Nephron (organoid): Measurements from ENCODE around the gene ATP8A2.
A peak's percentile ranks its signal among the peaks of the same experiment; 100 is the strongest.

Source experiments
- H3K27ac Mint-ChIP-seq, 3 experiments: 2 replicates each; pipeline ENCODE4 v1.8.0; 2020; ENCODE audit warnings: mixed read lengths in 3 of 3, mild to moderate bottlenecking in 2 of 3, moderate library complexity in 1 of 3
- H3K27me3 Mint-ChIP-seq: 2 replicates; pipeline ENCODE4 v1.8.0; 2021; ENCODE audit warnings: low read depth, mild to moderate bottlenecking, moderate library complexity, mixed read lengths
- H3K36me3 Mint-ChIP-seq: 2 replicates; pipeline ENCODE4 v1.8.0; 2020; ENCODE audit warnings: low read depth, mixed read lengths
- H3K4me1 Mint-ChIP-seq: 2 replicates; pipeline ENCODE4 v1.8.0; 2020; ENCODE audit warnings: mixed read lengths
- H3K4me3 Mint-ChIP-seq, 3 experiments: 2 replicates each; pipeline ENCODE4 v1.8.0; 2020; ENCODE audit warnings: mild to moderate bottlenecking in 3 of 3, mixed read lengths in 3 of 3, moderate library complexity in 2 of 3
- H3K9me3 Mint-ChIP-seq: 2 replicates; pipeline ENCODE4 v1.8.0; 2020; ENCODE audit warnings: mixed read lengths
- TF ChIP-seq, protein P1 (sequence below), 3 experiments: fragments of 200-600 bp; sonication (generic); IDR thresholded peaks; one replicate each; pipeline ENCODE4 v1.5.0; 2021; ENCODE audit warnings: antibody characterized with exemption in 3 of 3; ENCODE audit not compliant: unreplicated experiment in 3 of 3

The ATP8A2 gene

DNA sequence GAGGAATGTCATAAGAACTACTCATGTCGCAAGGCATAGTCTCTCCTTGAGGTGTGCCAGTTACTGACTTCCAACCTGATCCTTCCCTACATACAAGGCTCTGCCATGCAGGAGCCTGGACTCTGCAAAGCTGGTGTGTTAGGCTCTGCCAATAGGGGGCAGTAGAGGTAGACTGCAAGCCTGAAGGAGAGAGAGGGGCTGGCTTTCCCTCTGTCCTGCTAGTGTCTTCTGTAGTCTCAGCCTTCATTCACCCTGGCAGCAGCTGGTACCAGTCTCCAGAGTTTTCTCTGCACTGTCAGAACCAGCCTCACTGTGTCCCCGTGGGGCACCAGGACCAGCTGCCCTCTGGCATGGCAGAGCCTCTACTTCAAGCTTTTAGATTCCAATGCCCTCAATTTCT lies 665.5 kb downstream of the ATP8A2 start:
- no peak overlapping the region for H3K4me3 Mint-ChIP-seq
- peaks cover 5% of the 10 kb centered on the region for H3K4me1 Mint-ChIP-seq
- TF ChIP-seq, protein P1, sequence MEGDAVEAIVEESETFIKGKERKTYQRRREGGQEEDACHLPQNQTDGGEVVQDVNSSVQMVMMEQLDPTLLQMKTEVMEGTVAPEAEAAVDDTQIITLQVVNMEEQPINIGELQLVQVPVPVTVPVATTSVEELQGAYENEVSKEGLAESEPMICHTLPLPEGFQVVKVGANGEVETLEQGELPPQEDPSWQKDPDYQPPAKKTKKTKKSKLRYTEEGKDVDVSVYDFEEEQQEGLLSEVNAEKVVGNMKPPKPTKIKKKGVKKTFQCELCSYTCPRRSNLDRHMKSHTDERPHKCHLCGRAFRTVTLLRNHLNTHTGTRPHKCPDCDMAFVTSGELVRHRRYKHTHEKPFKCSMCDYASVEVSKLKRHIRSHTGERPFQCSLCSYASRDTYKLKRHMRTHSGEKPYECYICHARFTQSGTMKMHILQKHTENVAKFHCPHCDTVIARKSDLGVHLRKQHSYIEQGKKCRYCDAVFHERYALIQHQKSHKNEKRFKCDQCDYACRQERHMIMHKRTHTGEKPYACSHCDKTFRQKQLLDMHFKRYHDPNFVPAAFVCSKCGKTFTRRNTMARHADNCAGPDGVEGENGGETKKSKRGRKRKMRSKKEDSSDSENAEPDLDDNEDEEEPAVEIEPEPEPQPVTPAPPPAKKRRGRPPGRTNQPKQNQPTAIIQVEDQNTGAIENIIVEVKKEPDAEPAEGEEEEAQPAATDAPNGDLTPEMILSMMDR (IDR thresholded peaks at IDR 0.05; ENCODE audit: unreplicated experiment in 3 of 3), result peak; percentile 16 to 50 (median 21)
- peaks cover 5% of the 10 kb centered on the region for H3K36me3 Mint-ChIP-seq
- no peak overlapping the region for H3K27ac Mint-ChIP-seq
- H3K27me3 Mint-ChIP-seq, result peaks cover 10% of the 10 kb centered on the region
- H3K9me3 Mint-ChIP-seq, result peaks cover 10% of the 10 kb centered on the region

DNA sequence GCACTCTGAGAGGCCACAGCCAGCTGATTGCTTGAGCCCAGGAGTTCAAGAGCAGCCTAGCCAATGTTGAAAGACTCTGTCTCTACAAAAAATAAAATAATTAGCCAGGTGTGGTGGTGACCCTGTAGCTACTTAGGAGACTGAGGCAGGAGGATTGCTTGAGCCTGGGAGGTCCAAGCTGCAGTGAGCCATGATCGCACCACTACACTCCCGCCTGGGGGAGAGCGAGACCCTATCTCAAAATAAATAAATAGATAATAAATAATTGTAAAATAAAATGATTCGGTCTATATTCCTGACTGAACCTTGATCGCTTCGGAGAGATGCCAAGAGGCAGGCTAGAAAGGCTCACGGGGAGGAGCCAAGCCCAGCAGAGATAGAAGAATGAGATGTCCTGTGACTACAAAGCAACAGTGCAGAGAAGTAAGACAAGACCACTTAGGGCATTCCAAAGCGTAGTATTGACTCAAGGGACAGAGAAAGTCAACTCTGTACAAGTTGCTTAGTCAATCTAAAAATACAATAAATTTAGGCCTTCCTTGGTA lies 667.2 kb downstream of the ATP8A2 start:
- Mint-ChIP-seq H3K36me3 (peaks cover 5% of the 10 kb centered on the region), H3K4me3 (no peak overlapping the region), H3K27ac (no peak overlapping the region), H3K9me3 (peaks cover 9% of the 10 kb centered on the region), H3K4me1 (peaks cover 5% of the 10 kb centered on the region), H3K27me3 (peaks cover 10% of the 10 kb centered on the region)
- TF ChIP-seq, protein P1 (IDR thresholded peaks at IDR 0.05; ENCODE audit: unreplicated experiment in 3 of 3), result no peak

DNA sequence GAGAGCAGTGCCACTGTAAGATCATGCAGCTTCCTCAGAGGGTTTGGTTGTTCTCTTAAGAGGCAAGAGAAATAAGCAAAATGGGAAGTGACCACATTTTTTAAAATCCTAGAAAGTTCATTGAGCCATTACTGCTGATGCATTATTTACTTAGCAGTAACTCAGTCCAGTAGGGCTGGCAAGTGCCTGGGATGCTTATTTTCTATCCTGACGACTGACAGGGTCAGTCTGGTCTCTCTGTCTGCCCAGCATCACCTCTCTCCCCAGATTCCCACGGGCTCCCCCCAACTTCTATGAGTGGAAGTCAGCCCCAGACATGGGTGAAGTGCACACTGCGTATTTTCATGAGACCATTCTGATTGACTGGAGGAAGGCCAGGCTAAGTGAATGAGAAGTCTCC lies 669.7 kb downstream of the ATP8A2 start:
- Mint-ChIP-seq H3K36me3 (peaks cover 14% of the 10 kb centered on the region), H3K27me3 (peaks cover 10% of the 10 kb centered on the region), H3K9me3 (peaks cover 2% of the 10 kb centered on the region), H3K4me3 (no peak overlapping the region), H3K4me1 (peaks cover 5% of the 10 kb centered on the region), H3K27ac (peak overlapping the region; percentile 37 to 73 (median 71))
- TF ChIP-seq, protein P1 (IDR thresholded peaks at IDR 0.05; ENCODE audit: unreplicated experiment in 3 of 3), result no peak

DNA sequence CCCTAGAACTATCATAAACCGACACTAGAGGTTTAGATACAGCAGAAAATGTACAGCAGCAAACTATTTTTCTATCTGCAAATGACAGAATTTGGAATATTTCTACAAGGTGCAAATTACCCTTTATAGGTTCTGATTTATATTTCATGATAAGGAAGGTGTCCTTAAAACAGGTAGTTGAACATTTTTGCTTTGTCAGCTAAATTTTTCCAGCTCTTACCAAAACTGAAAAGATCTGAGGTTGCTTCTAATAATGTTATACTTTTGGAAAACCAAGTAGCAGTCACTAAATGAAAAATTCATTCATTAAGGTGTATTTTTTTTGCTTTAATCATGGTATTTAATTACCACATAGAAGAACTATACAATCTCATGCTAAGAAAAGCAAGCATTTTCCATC lies 671.0 kb downstream of the ATP8A2 start:
- Mint-ChIP-seq H3K36me3 (peaks cover 24% of the 10 kb centered on the region), H3K27ac (peak overlapping the region in 1 of 3 experiments; percentile 56), H3K9me3 (no peaks in the 10 kb centered on the region), H3K4me3 (no peak overlapping the region), H3K27me3 (peaks cover 15% of the 10 kb centered on the region), H3K4me1 (peaks cover 17% of the 10 kb centered on the region)
- TF ChIP-seq, protein P1 (IDR thresholded peaks at IDR 0.05; ENCODE audit: unreplicated experiment in 3 of 3), result no peak

DNA sequence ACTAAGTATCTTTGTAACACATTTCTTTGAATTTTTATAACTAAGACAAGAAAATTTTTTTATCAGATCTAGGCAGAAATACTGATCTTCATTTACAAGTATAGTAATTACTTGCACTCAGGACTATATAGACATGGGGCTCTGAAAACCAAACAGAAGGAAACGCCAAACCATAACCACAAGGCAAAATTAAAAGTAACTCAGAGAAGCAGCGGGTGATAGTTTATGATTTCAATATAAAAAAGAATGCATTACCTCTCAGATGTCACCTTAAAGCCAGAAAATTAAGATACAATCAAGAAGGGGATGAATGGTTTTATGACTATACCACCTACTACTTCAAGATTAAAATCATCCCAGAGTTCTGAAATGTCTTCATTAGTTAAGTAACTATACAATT lies 673.4 kb downstream of the ATP8A2 start:
- peaks cover 24% of the 10 kb centered on the region for H3K36me3 Mint-ChIP-seq
- H3K27ac Mint-ChIP-seq, result no peak overlapping the region
- H3K4me3 Mint-ChIP-seq, result no peak overlapping the region
- TF ChIP-seq, protein P1 (IDR thresholded peaks at IDR 0.05; ENCODE audit: unreplicated experiment in 3 of 3), result no peak
- peaks cover 22% of the 10 kb centered on the region for H3K27me3 Mint-ChIP-seq
- no peaks in the 10 kb centered on the region for H3K9me3 Mint-ChIP-seq
- peaks cover 29% of the 10 kb centered on the region for H3K4me1 Mint-ChIP-seq

DNA sequence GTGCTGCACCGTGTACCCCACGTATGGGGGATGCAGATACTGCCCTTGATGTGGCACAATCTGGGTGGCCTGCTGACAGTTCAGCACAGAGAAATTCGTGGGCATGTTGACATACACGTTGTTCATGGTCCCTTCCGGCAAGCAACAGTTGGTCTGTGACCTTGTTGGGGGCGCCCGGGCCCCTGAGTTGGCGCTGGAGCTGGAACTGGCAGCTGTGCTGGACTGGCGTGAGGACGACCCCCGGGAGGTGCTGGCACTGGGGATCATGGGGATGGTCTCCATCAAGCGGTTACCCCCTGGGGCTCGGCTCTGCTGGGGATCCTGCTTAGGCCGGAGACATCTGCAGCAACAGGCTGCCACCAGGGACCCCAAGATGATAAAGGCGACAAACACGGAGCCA lies 674.9 kb downstream of the ATP8A2 start:
- TF ChIP-seq, protein P1 (IDR thresholded peaks at IDR 0.05; ENCODE audit: unreplicated experiment in 3 of 3), result no peak
- H3K4me1 Mint-ChIP-seq, result peaks cover 29% of the 10 kb centered on the region
- H3K4me3 Mint-ChIP-seq, result peak overlapping the region in 2 of 3 experiments; percentile 10 to 87
- no peaks in the 10 kb centered on the region for H3K9me3 Mint-ChIP-seq
- peaks cover 25% of the 10 kb centered on the region for H3K27me3 Mint-ChIP-seq
- H3K27ac Mint-ChIP-seq, result no peak overlapping the region
- H3K36me3 Mint-ChIP-seq, result peaks cover 24% of the 10 kb centered on the region
